Upper lobe of right lung (tissue), 1 donor: ENCODE measurements around the gene IPPK. TPM values are rescaled to one million over a fixed set of nuclear protein-coding genes. Genes with fewer than 3 reads are reported as not detected.

Experiments
- ATAC-seq: fragments of 200-7000 bp; cut with Tn5 transposase; one replicate; pipeline ENCODE4 v1.9.1; 2020; ENCODE audit warnings: mild to moderate bottlenecking, moderate library complexity
- DNase-seq: peaks from one replicate; pipeline ENCODE4 v3.0.0-alpha.2; 2020
- H3K27ac ChIP-seq: fragments of 200-600 bp; one replicate; pipeline ENCODE4 v1.8.0; 2022
- H3K27me3 ChIP-seq: fragments of 200-600 bp; one replicate; pipeline ENCODE4 v1.8.0; 2022; ENCODE audit warnings: mild to moderate bottlenecking
- H3K36me3 ChIP-seq: fragments of 200-600 bp; one replicate; pipeline ENCODE4 v1.8.0; 2022
- H3K4me1 ChIP-seq: fragments of 200-600 bp; one replicate; pipeline ENCODE4 v1.8.0; 2022
- H3K4me3 ChIP-seq: fragments of 200-600 bp; one replicate; pipeline ENCODE4 v1.8.0; 2022; ENCODE audit warnings: mild to moderate bottlenecking
- H3K9me3 ChIP-seq: fragments of 200-600 bp; one replicate; pipeline ENCODE4 v1.8.0; 2022
- intact Hi-C: fragments of 100-400 bp; cut with DNase I; formaldehyde crosslinking; loops from one replicate; pipeline ENCODE4 v1.11.0; 2022
- total RNA-seq: library from RNA; stranded (reverse); fragmentation: NEBNext Ultra II Directional; extraction: Animal tissue kit (Norgen Biotek cat#: 25700); gene quantifications from one replicate; pipeline ENCODE4 v1.2.1, GENCODE V29; 2021
- TF ChIP-seq, protein P1 (sequence below): fragments of 200-600 bp; IDR thresholded peaks from one replicate; pipeline ENCODE4 v1.8.0; 2022; ENCODE audit warnings: antibody characterized with exemption
- donor health status: DM: no; HTN: yes; CAD: no; lungs with severe emphysema.

IPPK gene
- total RNA-seq, 1 donor from 2014 or later, result 9.6 TPM

DNA sequence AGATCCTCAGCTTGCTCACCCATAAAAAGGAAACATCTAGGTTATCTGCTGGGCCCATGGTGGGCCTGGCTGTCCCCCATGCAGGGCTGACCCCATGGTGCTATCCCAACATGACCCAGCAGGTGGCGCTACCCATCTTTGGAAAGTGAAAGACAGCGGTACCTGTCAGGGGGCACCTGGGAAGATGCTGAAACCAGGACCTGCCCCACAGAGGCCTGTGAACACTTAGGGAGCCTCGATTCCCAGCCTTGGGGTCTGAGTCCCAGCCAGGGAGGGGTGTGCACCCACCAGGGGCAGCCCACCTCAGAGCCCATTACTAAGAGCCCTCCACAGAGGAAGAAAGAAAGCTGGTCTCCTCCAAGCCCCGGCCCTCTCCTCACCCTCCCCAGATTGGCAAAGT, 46.6 kb upstream of the IPPK start:
- ATAC-seq, result peak; percentile 76
- intact Hi-C loops, result loop anchor here (10.0 kb wide), 1 partner anchor 48 kb away; the partner anchor contains the start of gene BICD2
- H3K4me1 ChIP-seq, result no peaks in the 10 kb centered on the region
- DNase-seq, result peak; percentile 79
- no peaks in the 10 kb centered on the region for H3K27me3 ChIP-seq
- no peak overlapping the region for H3K4me3 ChIP-seq
- TF ChIP-seq, protein P1, sequence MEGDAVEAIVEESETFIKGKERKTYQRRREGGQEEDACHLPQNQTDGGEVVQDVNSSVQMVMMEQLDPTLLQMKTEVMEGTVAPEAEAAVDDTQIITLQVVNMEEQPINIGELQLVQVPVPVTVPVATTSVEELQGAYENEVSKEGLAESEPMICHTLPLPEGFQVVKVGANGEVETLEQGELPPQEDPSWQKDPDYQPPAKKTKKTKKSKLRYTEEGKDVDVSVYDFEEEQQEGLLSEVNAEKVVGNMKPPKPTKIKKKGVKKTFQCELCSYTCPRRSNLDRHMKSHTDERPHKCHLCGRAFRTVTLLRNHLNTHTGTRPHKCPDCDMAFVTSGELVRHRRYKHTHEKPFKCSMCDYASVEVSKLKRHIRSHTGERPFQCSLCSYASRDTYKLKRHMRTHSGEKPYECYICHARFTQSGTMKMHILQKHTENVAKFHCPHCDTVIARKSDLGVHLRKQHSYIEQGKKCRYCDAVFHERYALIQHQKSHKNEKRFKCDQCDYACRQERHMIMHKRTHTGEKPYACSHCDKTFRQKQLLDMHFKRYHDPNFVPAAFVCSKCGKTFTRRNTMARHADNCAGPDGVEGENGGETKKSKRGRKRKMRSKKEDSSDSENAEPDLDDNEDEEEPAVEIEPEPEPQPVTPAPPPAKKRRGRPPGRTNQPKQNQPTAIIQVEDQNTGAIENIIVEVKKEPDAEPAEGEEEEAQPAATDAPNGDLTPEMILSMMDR, result peak; percentile 92
- H3K27ac ChIP-seq, result no peak overlapping the region
- H3K36me3 ChIP-seq, result peaks cover 84% of the 10 kb centered on the region
- no peaks in the 10 kb centered on the region for H3K9me3 ChIP-seq

DNA sequence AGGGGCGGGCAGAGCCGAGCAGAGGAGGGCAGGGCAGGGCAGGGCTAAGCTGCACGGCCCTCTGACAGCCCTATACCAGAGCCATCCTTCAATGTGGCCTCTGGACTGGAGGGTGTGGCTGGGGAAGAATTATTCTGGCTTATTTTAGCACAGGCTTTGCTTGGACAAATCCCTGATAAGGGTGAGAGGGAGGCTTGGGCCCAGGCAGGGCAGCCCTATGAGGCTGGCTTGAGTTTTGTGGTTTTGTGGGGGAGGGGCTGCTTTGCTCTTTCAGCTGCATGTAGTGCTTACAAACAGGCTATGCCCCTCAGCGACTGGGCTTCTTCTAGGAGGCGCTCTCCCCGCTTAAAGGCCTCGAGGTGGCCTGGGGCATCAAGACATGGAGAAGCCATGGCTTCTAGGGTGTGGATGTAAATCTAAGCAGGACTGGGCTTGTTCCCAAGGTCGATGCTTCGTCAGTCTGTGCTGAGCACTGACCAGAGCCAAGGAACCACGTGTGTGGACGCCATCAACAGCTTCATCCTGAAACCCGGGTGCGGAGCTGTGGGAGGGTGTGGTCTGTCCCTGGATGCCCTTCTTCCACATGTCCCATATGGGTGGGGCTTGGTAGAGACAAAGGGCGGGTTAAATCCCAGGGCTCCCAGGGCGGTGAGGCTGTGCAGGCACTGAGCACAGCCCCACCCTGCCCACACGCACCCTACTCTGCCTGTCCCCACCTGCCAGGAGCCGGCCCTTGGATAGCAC, 45.7 kb upstream of the IPPK start:
- DNase-seq (no peak), ATAC-seq (no peak)
- Histone ChIP-seq H3K27me3 (no peaks in the 10 kb centered on the region), H3K27ac (no peak overlapping the region), H3K9me3 (no peaks in the 10 kb centered on the region), H3K36me3 (peaks cover 81% of the 10 kb centered on the region), H3K4me1 (no peaks in the 10 kb centered on the region), H3K4me3 (no peak overlapping the region)
- intact Hi-C loops, result loop anchor here (10.0 kb wide), 1 partner anchor 49 kb away; the partner anchor contains the start of gene BICD2
- TF ChIP-seq, protein P1, result no peak

DNA sequence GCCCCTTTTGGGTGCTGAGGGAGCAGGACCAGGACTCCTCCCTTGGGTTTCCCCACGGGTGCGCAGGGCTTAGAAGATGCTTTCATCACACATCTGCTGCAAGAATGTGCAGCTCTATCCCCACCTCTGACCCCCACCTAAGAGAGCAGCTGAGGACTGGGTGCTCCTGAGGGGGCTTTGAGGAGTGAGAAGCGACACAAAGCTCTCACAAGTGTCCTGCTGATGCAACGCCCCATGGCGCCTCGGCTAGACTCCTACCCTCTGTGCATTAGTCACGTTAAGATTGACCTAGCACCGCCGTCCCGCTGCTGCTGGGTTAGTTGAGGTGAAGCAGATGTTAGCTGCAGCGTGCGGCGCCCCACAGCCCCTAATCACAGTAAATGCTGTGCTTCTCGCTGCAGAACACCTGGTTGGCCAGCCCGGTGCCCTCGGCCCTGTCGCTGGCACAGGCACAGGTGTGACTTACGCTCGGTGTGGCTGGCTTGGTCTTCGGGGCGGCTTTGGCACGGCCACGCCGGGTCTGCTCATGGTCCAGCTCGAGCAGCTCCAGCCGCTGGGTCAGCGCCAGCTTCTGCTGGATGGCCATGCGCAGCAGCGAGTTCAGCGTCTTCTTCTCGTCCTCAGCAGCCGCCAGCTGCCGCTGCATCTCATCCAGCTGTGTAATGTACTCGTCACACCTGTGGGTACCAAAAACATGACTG, 45.0 kb upstream of the IPPK start:
- Histone ChIP-seq H3K36me3 (peaks cover 74% of the 10 kb centered on the region), H3K9me3 (no peaks in the 10 kb centered on the region), H3K4me3 (no peak overlapping the region), H3K4me1 (no peaks in the 10 kb centered on the region), H3K27me3 (no peaks in the 10 kb centered on the region), H3K27ac (no peak overlapping the region)
- no peak for ATAC-seq
- TF ChIP-seq, protein P1, result no peak
- intact Hi-C loops, result loop anchor here (10.0 kb wide), 1 partner anchor 50 kb away; the partner anchor contains the start of gene BICD2
- DNase-seq, result no peak

- TF ChIP-seq, protein P1, result no peak
- Histone ChIP-seq H3K4me3 (no peak overlapping the region), H3K36me3 (peaks cover 69% of the 10 kb centered on the region), H3K9me3 (no peaks in the 10 kb centered on the region), H3K27ac (no peak overlapping the region), H3K4me1 (no peaks in the 10 kb centered on the region), H3K27me3 (no peaks in the 10 kb centered on the region)
- ATAC-seq (no peak), DNase-seq (no peak)
- intact Hi-C loops, result loop anchor here (10.0 kb wide), 1 partner anchor 51 kb away; the partner anchor contains the start of gene BICD2
These were observed 44.1 kb upstream of the IPPK start for GRCh38 chr9:92714016-92714415.

DNA sequence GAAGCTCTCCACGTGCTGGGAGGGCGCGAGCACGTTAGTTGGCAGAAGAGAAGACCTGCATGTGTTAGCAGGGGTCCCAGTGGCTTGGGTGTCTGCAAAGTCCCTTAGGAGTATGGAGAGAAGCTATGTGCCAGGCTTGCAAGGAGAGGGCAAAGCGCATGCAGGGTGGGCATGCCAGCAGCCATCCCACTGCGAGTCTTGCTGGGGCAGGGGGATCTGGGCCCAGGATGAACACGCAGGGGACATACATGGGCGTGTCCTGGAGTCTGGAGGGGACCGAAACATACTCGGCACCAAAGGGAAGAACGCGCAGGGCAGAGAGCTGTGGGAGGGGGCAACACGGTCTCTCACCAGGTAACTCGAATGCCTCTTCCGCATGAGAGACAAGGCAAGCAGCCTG, 43.6 kb upstream of the IPPK start:
- ATAC-seq (no peak), DNase-seq (no peak)
- intact Hi-C loops, result loop anchor here (10.0 kb wide), 1 partner anchor 51 kb away; the partner anchor contains the start of gene BICD2
- no peaks in the 10 kb centered on the region for H3K4me1 ChIP-seq
- H3K27ac ChIP-seq, result no peak overlapping the region
- TF ChIP-seq, protein P1, result no peak
- H3K4me3 ChIP-seq, result no peak overlapping the region
- no peaks in the 10 kb centered on the region for H3K9me3 ChIP-seq
- peaks cover 64% of the 10 kb centered on the region for H3K36me3 ChIP-seq
- H3K27me3 ChIP-seq, result no peaks in the 10 kb centered on the region
